GM18505 (cell line): ENCODE data around the gene MGME1.

Source experiments
- ATAC-seq: cut with Tn5 transposase; IDR thresholded peaks from one replicate; pipeline ENCODE4 v1.9.1; 2021; ENCODE audit not compliant: unreplicated experiment
- POLR2A ChIP-seq: IDR thresholded peaks from 4 replicates; pipeline ENCODE4 v1.6.1; 2011; ENCODE audit warnings: borderline replicate concordance; ENCODE audit not compliant: insufficient read depth, insufficient read length; ENCODE audit errors: extremely low read depth

MGME1 gene

GRCh38 chr20:18030020-18030419, 61.2 kb downstream of the MGME1 start:
- TF ChIP-seq POLR2A = no peak
- no peak for ATAC-seq

- TF ChIP-seq POLR2A = no peak
- no peak for ATAC-seq
Observed at GRCh38 chr20:18031050-18031449, 62.2 kb downstream of the MGME1 start.

- no peak for TF ChIP-seq POLR2A
- ATAC-seq = no peak
Observed at GRCh38 chr20:18031888-18032509, 63.2 kb downstream of the MGME1 start.

GRCh38 chr20:18032977-18033892, 64.4 kb downstream of the MGME1 start:
- TF ChIP-seq POLR2A = no peak
- no peak for ATAC-seq

- no peak for TF ChIP-seq POLR2A
- no peak for ATAC-seq
Observed at GRCh38 chr20:18034039-18034438, 65.2 kb downstream of the MGME1 start.

- no peak for TF ChIP-seq POLR2A
- ATAC-seq = no peak
Observed at GRCh38 chr20:18039063-18039462, 70.2 kb downstream of the MGME1 start.
